K562 (cell line): ENCODE measurements around the gene PGPEP1.
A peak's percentile ranks its signal among the peaks of the same experiment; 100 is the strongest.

ENCODE experiments used
- CHD4 ChIP-seq: fragments of 200-600 bp; sonication (generic); IDR thresholded peaks from 3 replicates; pipeline ENCODE4 v1.6.1; 2012; ENCODE audit warnings: low read depth, mild to moderate bottlenecking, mixed read lengths, low read length, inconsistent platforms; ENCODE audit not compliant: insufficient read depth, insufficient replicate concordance, poor library complexity, severe bottlenecking
- CTCF ChIP-seq, 3 experiments: IDR thresholded peaks in 2 of 3; conservative IDR thresholded peaks in 1 of 3; 2 replicates each; pipeline ENCODE4 v1.5.1; 2011 to 2012; ENCODE audit warnings: low read length in 3 of 3, mild to moderate bottlenecking in 3 of 3, control low read depth in 2 of 3, improper control_type of control experiment in 1 of 3, inconsistent platforms in 1 of 3, low read depth in 1 of 3, mixed read lengths in 1 of 3, moderate library complexity in 1 of 3; ENCODE audit not compliant: insufficient read depth in 2 of 3
- FOXP1 ChIP-seq: sonication (generic); formaldehyde crosslinking; IDR thresholded peaks from 2 replicates; pipeline ENCODE4 v1.8.0; 2022; ENCODE audit warnings: mild to moderate bottlenecking, missing genetic modification reagents
- JUND ChIP-seq, 2 experiments: IDR thresholded peaks; 2 replicates in 1 of 2; 3 replicates in 1 of 2; pipeline ENCODE4 v1.6.1; 2011; ENCODE audit warnings: borderline replicate concordance in 2 of 2, low read depth in 2 of 2, low read length in 2 of 2, improper control_type of control experiment in 1 of 2, missing biosample characterization in 1 of 2, missing genetic modification characterization in 1 of 2, missing genetic modification reagents in 1 of 2
- KDM5B ChIP-seq: fragments of 200-600 bp; sonication (generic); IDR thresholded peaks from 2 replicates; pipeline ENCODE4 v1.6.1; 2012; ENCODE audit warnings: low read depth, mild to moderate bottlenecking, moderate library complexity, low read length, control low read depth, inconsistent platforms; ENCODE audit not compliant: insufficient replicate concordance
- NEUROD1 ChIP-seq: fragments of 150-350 bp; IDR thresholded peaks from 2 replicates; pipeline ENCODE4 v1.6.1; 2014; ENCODE audit warnings: borderline replicate concordance, low read length, low read depth; ENCODE audit not compliant: partially characterized antibody
- NFYB ChIP-seq: IDR thresholded peaks from 2 replicates; pipeline ENCODE4 v1.6.1; 2011; ENCODE audit warnings: mild to moderate bottlenecking, moderate library complexity; ENCODE audit not compliant: insufficient read length; ENCODE audit errors: extremely low read depth
- POLR2G ChIP-seq: fragments of 200-400 bp; formaldehyde crosslinking; IDR thresholded peaks from 2 replicates; pipeline ENCODE4 v1.6.1; 2017; ENCODE audit warnings: low read depth, mild to moderate bottlenecking, antibody characterized with exemption, low read length, moderate library complexity
- ZNF239 ChIP-seq: fragments of 250-450 bp; sonication (Bioruptor Pico); IDR thresholded peaks from 2 replicates; pipeline ENCODE4 v1.4.0; 2020; ENCODE audit warnings: mild to moderate bottlenecking
- ZNF282 ChIP-seq: sonication (generic); formaldehyde crosslinking; IDR thresholded peaks from 2 replicates; pipeline ENCODE4 v1.8.1; 2023; ENCODE audit warnings: missing genetic modification reagents
- ZNF444 ChIP-seq: fragments of 250-450 bp; sonication (Bioruptor Pico); IDR thresholded peaks from 2 replicates; pipeline ENCODE4 v1.4.0; 2020; ENCODE audit warnings: mild to moderate bottlenecking, moderate library complexity

- no peak for TF ChIP-seq NEUROD1
- no peak for TF ChIP-seq KDM5B
- TF ChIP-seq CHD4 = no peak
- TF ChIP-seq POLR2G = no peak
- TF ChIP-seq JUND (IDR thresholded peaks at IDR 0.05; ENCODE audit: borderline replicate concordance, low read depth, low read length) = no peak
- peak; percentile 43; the same call in 1 of the 3 replicates for TF ChIP-seq JUND (tag; IDR thresholded peaks at IDR 0.05; ENCODE audit: borderline replicate concordance, low read depth, low read length)
- TF ChIP-seq ZNF282 (CRISPR knock-in tag) = no peak
- no peak; the same call in 1 of the 2 replicates for TF ChIP-seq ZNF239
- TF ChIP-seq FOXP1 (CRISPR knock-in tag) = no peak
- TF ChIP-seq NFYB = no peak
- TF ChIP-seq ZNF444 = no peak
- TF ChIP-seq CTCF (IDR thresholded peaks at IDR 0.05 in 2 of 3, conservative IDR thresholded peaks at IDR 0.05 in 1 of 3; ENCODE audit: insufficient read depth in 2 of 3, low read depth in 1 of 3, low read length in 3 of 3) = no peak
Observed at GRCh38 chr19:18366021-18366435, 25.6 kb downstream of the PGPEP1 start.
